Kidney glomerular epithelial cell (primary cell): Measurements from ENCODE around the gene SEC61A2.
"Not testable (repeated sequence)": the region's sequence is repeated elsewhere in the genome, so short reads cannot be mapped to it uniquely, and the experiment has no call there.

Experiments
- DNase-seq: peaks from one replicate; lab custom pipeline; 2025; lab: John Stamatoyannopoulos, UW

SEC61A2 gene

GRCh38 chr10:12160664-12161063 is 31.2 kb downstream of the SEC61A2 start:
- DNase-seq: no peak

DNA sequence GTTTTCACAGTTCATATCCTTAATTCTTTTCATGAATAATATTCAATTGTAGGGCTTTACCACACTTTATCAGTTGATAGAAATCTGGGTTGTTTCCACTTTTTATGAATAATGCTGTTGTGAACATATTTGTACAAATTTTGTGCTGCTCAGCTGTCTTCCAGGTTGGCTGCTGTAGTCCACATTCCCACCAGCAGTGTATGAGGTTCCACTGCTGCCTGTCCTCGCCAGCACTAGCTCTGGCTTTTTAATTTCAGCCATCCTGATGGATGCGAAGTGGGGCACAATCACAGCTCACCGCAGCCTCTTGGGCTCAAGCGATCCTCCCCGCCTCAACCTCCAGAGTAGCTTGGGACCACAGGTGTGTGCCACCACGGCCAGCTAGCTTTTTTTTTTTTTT is 33.5 kb downstream of the SEC61A2 start:
- no peak for DNase-seq

GRCh38 chr10:12164085-12164484 is 34.6 kb downstream of the SEC61A2 start:
- no peak for DNase-seq

- DNase-seq: no peak
These were observed 35.6 kb downstream of the SEC61A2 start for GRCh38 chr10:12165036-12165435.

DNA sequence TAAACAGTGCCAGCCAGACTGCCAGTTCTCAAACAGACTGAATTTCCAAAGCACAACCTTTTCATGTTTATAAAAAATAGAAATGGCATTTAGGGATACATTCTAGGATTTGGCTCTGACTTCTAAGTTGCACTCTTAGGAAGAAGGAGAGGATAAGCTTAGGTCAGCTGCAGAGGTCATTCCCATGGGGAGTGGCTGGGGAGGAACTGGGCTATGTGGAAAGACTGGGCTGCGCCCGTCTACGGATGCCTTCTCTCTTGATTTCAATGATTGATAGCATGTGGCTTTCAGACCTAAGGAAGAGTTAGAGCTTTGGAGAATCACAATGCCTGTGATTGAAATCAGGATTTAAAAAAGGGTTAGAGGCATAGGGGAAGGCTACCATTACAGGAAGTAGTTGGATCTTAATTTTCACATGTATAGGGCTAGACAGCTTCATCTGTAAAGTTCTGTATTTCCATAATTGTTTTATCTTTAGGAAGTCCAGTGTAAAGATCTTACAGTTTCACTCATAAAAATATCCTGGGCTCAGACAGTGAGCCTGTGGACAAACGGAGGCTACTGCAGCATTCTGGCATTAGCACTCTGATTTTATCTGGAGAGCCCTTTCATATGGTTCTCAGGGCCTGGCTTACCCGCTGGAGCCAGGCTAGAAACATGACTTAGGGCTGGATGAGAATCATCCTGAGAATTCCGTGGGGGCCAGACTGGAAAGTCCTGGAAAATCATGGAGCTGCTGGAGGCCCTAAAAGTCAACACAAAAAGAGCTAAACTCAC is 36.7 kb downstream of the SEC61A2 start:
- DNase-seq: no peak

- not testable (repeated sequence) for DNase-seq
These were observed 42.0 kb downstream of the SEC61A2 start for GRCh38 chr10:12171512-12171911.

GRCh38 chr10:12177642-12178041 is 48.2 kb downstream of the SEC61A2 start:
- no peak for DNase-seq

- no peak for DNase-seq
These were observed 50.2 kb downstream of the SEC61A2 start for GRCh38 chr10:12179606-12180170.

DNA sequence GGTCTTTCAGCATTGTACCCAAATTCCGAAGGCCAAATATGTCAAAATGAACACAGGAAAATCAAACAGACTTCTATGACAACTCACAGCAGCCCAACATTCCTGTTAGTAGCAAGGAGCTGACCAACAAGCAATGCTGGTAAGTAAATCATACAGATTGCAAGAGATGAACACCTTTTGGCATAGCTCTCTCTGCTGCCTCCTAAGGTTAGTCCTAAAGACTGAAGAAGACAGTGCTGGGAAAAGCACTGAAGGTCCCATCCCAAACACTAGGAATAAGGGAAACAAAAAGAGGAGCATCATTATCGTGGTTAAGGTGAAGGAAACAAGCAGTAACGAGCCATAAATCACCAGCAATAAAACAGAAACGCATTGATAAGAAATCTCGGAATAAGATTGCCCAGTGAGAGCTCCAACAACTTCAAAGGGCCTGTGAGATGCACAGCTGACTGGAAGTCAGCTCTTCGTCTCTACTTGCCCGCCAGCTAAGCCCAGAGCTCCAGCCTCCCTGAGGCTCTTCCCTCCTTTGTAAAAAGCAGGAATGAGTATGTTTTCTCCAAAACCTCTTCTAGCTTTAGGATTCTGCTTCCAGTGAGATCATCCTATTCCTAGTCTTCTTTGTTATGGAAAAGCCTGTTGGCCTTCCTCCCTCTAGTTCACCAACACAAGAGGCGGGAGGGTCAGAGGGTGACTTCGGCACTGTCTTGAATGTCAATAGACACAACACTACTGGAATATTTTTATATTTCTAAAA is 50.9 kb downstream of the SEC61A2 start:
- no peak for DNase-seq

DNA sequence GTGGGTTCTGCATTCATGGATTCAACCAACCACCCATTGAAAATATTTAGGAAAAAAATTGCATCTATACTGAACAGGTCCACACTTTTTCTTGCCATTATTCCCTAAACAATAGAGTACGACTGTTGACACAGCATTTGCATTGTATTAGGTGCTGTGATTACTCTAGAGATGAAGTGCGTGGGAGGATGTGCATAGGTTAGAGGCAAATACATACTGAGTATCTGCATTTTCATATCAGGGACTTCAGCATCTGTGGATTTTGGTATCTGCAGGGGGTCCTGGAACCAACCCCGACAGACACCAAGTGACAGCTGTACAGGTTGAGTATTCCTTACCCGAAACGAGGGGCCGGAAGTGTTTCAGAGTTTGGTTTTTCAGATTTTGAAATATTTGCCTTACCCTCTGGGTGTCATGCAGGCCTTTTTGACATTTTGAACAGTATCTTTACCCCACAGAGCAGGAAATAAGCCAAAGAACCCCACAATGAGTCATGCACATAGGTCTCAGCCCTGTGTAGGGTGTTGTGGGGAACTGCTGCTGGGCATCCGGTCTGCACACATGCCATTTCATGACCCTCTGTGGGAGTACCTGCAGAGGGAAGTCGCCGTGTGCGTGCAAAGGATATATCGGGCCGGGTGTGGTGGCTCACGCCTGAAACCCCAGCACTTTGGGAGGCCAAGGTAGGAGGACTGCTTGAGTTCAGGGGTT is 51.7 kb downstream of the SEC61A2 start:
- no peak for DNase-seq

GRCh38 chr10:12184165-12184564 is 54.7 kb downstream of the SEC61A2 start:
- no peak for DNase-seq

DNA sequence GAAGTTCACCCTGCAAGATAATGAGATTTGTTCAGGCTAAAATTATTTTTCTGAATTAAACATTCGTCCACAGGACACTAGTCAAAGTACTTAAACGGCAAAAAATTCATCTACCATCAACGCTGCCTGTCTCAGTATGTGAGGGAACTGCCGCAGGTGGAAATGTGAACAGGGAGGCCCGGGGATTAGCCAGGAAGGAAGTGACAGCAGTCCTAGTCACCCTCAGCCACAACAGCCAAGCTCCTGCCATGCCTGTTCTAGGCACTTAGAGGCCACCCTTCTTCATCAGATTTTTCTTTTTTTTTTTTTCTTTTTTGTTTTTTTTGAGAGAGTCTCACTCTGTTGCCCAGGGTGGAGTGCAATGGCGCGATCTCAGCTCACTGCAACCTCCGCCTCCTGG is 56.8 kb downstream of the SEC61A2 start:
- no peak for DNase-seq

DNA sequence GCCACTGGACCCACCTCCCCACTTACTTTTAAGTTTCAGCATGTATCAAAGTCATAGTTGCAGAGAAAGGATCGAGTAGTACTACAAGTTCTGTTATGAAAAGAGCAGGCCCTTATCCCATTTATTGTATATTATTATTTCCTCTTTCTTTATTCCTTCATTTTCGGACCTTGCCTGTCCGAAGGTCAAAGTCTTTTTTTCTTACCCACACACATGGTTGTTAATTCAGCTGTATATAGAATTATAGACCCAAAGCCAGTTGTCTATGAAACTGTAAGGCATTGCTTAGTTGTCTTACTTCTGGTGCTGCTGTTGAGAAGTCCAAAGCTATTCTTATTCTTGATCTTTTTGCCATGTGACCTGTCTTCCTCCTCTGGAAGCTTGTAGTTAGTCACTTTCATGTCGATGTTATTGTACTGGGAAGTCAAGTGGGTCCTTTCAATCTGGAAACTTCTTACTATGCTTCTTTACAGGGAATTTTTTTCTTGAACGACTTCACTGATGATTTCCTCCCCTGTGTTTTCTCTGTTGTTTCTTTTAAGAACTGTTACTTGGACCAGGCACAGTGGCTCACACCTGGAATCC is 57.9 kb downstream of the SEC61A2 start:
- DNase-seq: no peak

DNA sequence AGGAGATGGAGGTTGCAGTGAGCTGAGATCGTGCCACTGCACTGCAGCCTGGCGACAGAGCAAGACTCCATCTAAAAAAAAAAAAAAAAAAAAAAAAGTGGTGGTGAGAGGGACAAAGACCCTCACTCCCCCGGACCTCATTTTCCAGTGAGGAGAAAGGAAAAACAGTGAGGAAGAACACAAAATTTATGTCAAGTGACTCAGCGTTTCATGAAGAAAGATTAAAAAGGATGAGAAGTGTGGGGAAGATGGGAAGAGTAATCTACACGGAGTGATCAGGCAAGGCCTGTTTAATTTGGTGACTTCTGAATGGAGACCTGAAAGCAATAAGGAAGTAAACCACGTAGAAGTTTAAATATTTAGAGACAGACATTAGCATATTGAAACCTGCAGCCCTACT is 59.2 kb downstream of the SEC61A2 start:
- DNase-seq: no peak

DNA sequence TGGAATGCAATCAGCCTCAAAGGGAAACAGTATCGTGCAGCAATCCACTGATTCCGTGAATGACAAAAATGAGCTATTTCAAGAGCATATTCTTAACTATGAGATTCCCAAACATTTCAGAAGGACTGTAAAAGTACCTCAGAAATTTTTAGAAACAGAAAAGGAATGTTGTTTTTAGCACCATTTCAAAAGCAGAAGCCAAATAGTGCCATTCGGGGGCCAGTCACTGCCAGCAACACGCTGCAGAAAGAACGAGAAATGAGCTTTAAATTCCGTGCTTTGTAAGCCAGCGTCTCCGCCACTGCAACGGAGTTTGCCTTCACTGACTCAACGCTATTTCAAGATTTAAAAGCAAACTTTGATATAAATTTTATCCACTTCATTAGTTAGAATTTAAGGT is 59.9 kb downstream of the SEC61A2 start:
- no peak for DNase-seq

DNA sequence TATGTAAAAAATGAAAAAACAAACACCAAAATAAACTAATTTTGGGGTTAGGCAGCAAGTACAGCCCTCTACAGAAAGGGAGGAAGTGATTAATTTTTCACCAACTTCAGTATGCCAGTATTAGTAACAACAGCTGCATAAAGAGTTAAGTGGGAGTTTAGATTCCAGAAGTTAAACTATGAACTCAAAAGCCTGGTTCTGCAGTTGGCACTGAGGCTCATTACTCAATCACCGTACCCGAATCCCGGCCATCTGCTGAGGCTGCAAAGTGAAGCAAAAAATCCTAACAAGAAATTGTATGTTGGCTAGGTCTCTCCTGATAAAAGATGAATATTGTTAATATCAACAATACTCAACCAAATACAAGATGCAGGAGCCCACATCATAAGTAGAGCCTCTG is 62.2 kb downstream of the SEC61A2 start:
- DNase-seq: peak; percentile 57

DNA sequence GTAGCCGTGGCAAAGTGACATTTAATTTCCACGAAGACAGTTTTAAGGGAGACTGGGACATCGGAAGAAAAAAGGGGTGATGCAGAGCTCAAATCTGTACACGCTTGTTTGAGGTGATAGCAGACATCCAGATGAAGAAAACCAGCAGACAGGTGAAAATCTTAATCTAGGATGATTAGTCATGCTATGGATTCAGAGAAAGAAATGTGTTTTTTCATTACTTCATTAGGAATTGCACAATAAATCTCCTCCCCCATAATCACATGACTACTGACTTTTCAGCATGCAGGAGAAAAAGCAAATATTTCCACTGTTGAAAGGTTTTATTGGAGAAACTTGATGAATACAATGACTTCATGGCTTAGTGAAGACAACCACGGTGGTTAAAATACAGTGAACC is 63.7 kb downstream of the SEC61A2 start:
- peak; percentile 50 for DNase-seq

DNA sequence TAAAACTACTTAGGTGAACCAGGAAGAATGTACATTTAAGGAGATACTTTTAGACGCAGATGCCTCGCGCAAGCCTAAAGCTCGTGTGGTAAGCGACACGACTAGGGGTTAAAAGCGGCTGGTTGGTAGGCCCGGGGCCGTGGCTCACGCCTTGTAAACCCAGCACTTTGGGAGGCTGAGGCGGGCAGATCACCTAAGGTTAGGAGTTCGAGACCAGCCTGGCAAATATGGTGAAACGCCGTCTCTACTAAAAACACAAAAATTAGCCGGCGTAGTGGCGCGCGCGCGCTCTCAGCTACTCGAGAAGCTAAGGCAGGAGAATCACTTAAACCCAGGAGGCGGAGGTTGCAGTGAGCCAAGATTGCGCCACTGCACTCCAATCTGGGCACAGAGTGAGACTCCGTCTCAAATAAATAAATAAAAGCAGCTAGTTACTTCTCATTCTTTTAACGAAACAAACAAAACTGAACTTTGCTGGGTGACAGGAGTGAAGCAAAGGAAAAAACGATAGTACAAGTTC is 65.3 kb downstream of the SEC61A2 start:
- DNase-seq: no peak

DNA sequence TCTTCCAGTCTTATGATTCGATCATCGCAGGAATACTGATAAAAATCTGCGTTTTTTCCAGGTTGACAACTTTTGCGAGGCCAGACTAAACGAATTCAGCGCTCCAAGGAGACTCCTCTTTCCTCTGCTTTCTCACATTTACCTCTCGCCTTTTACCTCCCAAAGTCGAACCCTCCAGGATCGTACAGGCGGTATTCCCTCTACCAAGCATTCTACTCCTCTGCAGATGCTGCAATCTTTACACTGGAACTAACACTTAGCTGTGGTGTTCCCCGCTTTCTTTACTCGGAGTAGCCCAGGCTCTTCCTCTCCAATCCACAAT is 65.8 kb downstream of the SEC61A2 start:
- no peak for DNase-seq

DNA sequence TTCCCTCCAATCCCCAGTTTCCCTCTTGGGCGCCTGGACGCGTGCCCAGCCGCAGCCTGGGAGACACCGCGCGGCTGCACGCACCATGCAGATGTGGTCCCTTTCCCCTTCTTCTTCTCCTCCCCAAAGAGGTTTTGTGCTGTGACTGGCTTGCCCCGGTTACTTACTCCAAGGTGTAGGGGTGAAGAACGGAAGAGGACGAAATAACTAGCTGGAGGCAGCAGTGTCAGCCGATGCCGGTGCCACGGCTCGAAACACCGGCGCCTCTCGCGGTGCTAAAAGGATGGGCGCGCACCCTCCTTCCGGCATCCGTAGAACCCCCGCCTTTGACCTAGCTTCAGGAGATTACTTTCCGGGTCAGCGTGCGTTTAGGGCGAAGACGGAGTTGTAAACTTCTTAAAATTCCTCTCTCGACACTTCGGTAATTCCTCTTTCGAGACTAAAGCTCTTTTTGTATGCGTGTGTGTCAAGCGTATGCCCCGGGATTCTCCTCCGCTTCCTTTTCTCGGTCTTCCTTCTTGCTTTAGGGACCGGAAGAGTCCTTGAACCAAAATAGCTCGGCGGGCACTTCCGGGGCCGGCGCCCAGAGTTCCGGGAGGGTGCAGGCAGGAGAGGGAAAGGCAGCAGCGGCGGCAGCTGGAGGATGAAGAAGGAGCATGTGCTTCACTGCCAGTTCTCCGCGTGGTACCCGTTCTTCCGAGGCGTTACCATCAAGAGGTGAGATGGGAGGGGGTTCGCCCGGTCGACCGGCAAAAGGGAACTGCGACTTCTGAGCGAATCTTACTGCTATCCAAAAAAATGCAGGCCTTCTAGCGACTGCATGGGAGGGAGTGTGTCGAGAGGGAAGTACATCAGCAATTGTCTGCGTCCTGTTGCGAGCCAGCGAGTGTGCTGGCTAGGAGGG is 66.4 kb downstream of the SEC61A2 start, which contains the start of the genes CDC123 and NUDT5:
TSS of gene CDC123 (plus strand) at position 586 of the 904 bp plus-strand sequence. CDS start at position 644, 58 bp downstream.
TSS of gene NUDT5 (minus strand) at position 289 of the 904 bp plus-strand sequence. CDS start 9,600 bp downstream, outside the sequence.
- peak; percentile 94 for DNase-seq
